ENCODE results near the gene CCAR1.
"Not testable (repeated sequence)": the region's sequence is repeated elsewhere in the genome, so short reads cannot be mapped to it uniquely, and the experiment has no call there.

The CCAR1 gene

GRCh38 chr10:68827592-68827959 is 106.5 kb downstream of the CCAR1 start:
- not testable (repeated sequence) for DNase-seq (ENCODE audit: low read depth in 4 of 4, low spot score in 1 of 4)

- peak in 1 of 4 experiments; percentile 2 for DNase-seq (ENCODE audit: low read depth in 4 of 4, low spot score in 1 of 4)
Observed at GRCh38 chr10:68828083-68828601, 107.1 kb downstream of the CCAR1 start.

- no peak for DNase-seq (ENCODE audit: low read depth in 4 of 4, low spot score in 1 of 4)
Observed at GRCh38 chr10:68828833-68829232, 107.8 kb downstream of the CCAR1 start.

GRCh38 chr10:68829521-68829920 is 108.5 kb downstream of the CCAR1 start:
- DNase-seq (ENCODE audit: low read depth in 4 of 4, low spot score in 1 of 4): no peak

- no peak for DNase-seq (ENCODE audit: low read depth in 4 of 4, low spot score in 1 of 4)
Observed at GRCh38 chr10:68829952-68830351, 108.9 kb downstream of the CCAR1 start.

GRCh38 chr10:68831961-68832455 is 111.0 kb downstream of the CCAR1 start:
- no peak for DNase-seq (ENCODE audit: low read depth in 4 of 4, low spot score in 1 of 4)

- DNase-seq (ENCODE audit: low read depth in 4 of 4, low spot score in 1 of 4): no peak
Observed at GRCh38 chr10:68832601-68833000, 111.6 kb downstream of the CCAR1 start.

- DNase-seq (ENCODE audit: low read depth in 4 of 4, low spot score in 1 of 4): no peak
Observed at GRCh38 chr10:68837626-68838322, 116.7 kb downstream of the CCAR1 start.

- DNase-seq (ENCODE audit: low read depth in 4 of 4, low spot score in 1 of 4): not testable (repeated sequence)
Observed at GRCh38 chr10:68840650-68841049, 119.6 kb downstream of the CCAR1 start.
